Body of pancreas (tissue), 4 donors: ENCODE data around the gene BRINP3. TPM values are rescaled to one million over a fixed set of nuclear protein-coding genes. Genes with fewer than 3 reads are reported as not detected.

Experiments used
- ATAC-seq: fragments of 150-250 bp; one replicate; pipeline ENCODE4 v1.9.1; 2016
- DNase-seq, 4 donors: peaks; one replicate each; pipeline ENCODE4 v3.0.0-alpha.2; 2019
- H3K27ac ChIP-seq, 4 donors: fragments of 200-600 bp; sonication (generic); 1 replicate in 3 of 4; 2 replicates in 1 of 4; pipeline versions ENCODE4 v1.5.1 to v1.6.1; 2016 to 2019; ENCODE audit warnings: mild to moderate bottlenecking in 1 of 4, mixed read lengths in 1 of 4, moderate library complexity in 1 of 4
- H3K27me3 ChIP-seq, 2 donors: fragments of 200-600 bp; sonication (generic); one replicate each; pipeline ENCODE4 v1.6.0; 2016; ENCODE audit warnings: mild to moderate bottlenecking in 1 of 2
- H3K36me3 ChIP-seq, 2 donors: fragments of 200-600 bp; sonication (generic); replicated peaks in 1 of 2; 2 replicates each; pipeline ENCODE4 v1.5.1; 2016; ENCODE audit warnings: low read depth in 2 of 2; ENCODE audit not compliant: insufficient read depth in 1 of 2
- H3K4me1 ChIP-seq: fragments of 200-600 bp; sonication (generic); one replicate; pipeline ENCODE4 v1.6.0; 2016
- H3K4me3 ChIP-seq, 2 donors: fragments of 200-600 bp; sonication (generic); 1 replicate in 1 of 2; 2 replicates in 1 of 2; pipeline ENCODE4 v1.5.1; 2016 to 2019
- H3K9me3 ChIP-seq, 3 donors: fragments of 200-600 bp; sonication (generic); 1 replicate in 2 of 3; 2 replicates in 1 of 3; pipeline ENCODE4 v1.5.1; 2016
- POLR2A ChIP-seq, 3 donors: fragments of 450-650 bp; IDR thresholded peaks; one replicate each; pipeline ENCODE4 v1.6.1; 2016; ENCODE audit warnings: antibody characterized with exemption in 3 of 3, mild to moderate bottlenecking in 2 of 3
- WGBS, 2 donors: methylation state at CpG; one replicate each; pipeline ENCODE4 v1.1.5; 2017; 5-methylcytosine and 5-hydroxymethylcytosine counted together
- intact Hi-C: fragments of 100-400 bp; cut with DNase I; formaldehyde crosslinking; loops from one replicate; pipeline ENCODE4 v1.15.1; 2023
- total RNA-seq, 2 donors: library from RNA; depleted of rRNA; stranded (reverse); fragments of >200 nt; gene quantifications; one replicate each; pipeline ENCODE4 v1.1.0, GENCODE V29; 2016
- TF ChIP-seq, protein P1 (sequence below), 7 experiments: fragments of 450-650 bp in 4 of 7; fragments of 200-600 bp in 3 of 7; sonication (generic) in 3 of 7; IDR thresholded peaks; one replicate each; pipeline ENCODE4 v1.5.1; 2016 to 2019; ENCODE audit warnings: antibody characterized with exemption in 7 of 7

Gene BRINP3
- total RNA-seq, 2 donors from 2014 or later: not detected

GRCh38 chr1:190243056-190243455 is 234.6 kb downstream of the BRINP3 start:
- Histone ChIP-seq H3K27ac (no peak overlapping the region), H3K4me3 (no peak overlapping the region), H3K9me3 (no peaks in the 10 kb centered on the region), H3K36me3 (no peaks in the 10 kb centered on the region), H3K4me1 (no peaks in the 10 kb centered on the region), H3K27me3 (no peaks in the 10 kb centered on the region)
- DNase-seq (no peak), ATAC-seq (no peak)
- TF ChIP-seq POLR2A (IDR thresholded peaks at IDR 0.05): no peak
- TF ChIP-seq, protein P1, sequence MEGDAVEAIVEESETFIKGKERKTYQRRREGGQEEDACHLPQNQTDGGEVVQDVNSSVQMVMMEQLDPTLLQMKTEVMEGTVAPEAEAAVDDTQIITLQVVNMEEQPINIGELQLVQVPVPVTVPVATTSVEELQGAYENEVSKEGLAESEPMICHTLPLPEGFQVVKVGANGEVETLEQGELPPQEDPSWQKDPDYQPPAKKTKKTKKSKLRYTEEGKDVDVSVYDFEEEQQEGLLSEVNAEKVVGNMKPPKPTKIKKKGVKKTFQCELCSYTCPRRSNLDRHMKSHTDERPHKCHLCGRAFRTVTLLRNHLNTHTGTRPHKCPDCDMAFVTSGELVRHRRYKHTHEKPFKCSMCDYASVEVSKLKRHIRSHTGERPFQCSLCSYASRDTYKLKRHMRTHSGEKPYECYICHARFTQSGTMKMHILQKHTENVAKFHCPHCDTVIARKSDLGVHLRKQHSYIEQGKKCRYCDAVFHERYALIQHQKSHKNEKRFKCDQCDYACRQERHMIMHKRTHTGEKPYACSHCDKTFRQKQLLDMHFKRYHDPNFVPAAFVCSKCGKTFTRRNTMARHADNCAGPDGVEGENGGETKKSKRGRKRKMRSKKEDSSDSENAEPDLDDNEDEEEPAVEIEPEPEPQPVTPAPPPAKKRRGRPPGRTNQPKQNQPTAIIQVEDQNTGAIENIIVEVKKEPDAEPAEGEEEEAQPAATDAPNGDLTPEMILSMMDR (IDR thresholded peaks at IDR 0.05): no peak
- intact Hi-C loops: no loop called here

DNA sequence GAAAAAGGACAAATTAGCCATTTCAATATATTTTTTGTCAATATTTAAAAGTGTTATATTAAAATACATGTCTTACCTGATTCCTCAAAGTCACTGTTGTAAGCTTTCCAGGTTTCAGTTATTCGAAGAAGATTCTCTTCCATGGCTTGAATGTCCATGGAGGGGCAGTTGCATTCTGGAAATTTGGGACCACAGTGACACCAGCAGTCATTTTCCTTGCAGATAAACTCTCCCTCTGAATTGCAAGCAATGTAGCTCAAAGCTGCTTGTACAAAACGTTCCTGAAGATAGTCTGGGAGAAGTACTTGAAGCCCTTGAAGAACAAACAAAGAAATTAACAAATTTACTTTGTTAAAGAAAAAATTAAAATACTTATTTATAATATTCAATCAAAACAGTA is 251.7 kb downstream of the BRINP3 start:
- 36 to 53% methylated on average over 2 of the region's 2 CpGs for WGBS, 2 donors
- TF ChIP-seq, protein P1 (IDR thresholded peaks at IDR 0.05): no peak
- no peak for TF ChIP-seq POLR2A (IDR thresholded peaks at IDR 0.05)
- no peaks in the 10 kb centered on the region for H3K36me3 ChIP-seq
- ATAC-seq (no peak), DNase-seq (no peak)
- H3K27me3 ChIP-seq: no peaks in the 10 kb centered on the region
- no peak overlapping the region for H3K4me3 ChIP-seq
- no peaks in the 10 kb centered on the region for H3K4me1 ChIP-seq
- no peak overlapping the region for H3K27ac ChIP-seq
- intact Hi-C loops: no loop called here
- no peaks in the 10 kb centered on the region for H3K9me3 ChIP-seq

DNA sequence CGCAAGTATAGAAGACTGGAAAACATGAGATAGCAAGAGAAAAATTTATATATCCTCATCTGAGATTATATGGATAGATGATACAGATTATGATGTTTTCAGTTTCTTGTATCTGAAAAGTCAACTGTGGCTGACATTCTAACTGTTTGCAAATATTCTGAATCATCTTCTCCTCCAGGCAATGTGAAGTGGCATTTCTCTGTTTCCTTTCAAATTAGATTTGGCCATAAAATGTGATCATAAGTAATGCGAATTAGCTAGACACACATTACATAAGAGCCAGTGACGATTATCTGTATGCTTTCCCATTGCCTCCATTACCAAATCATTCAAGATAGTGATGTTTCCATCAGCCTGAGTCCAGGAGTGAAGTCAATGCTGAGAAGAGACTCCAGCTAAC is 265.2 kb downstream of the BRINP3 start:
- no peaks in the 10 kb centered on the region for H3K27me3 ChIP-seq
- H3K4me1 ChIP-seq: no peaks in the 10 kb centered on the region
- no peak for TF ChIP-seq POLR2A (IDR thresholded peaks at IDR 0.05)
- TF ChIP-seq, protein P1 (IDR thresholded peaks at IDR 0.05): no peak
- ATAC-seq (no peak), DNase-seq (no peak)
- no peak overlapping the region for H3K27ac ChIP-seq
- no peak overlapping the region for H3K4me3 ChIP-seq
- H3K9me3 ChIP-seq: no peaks in the 10 kb centered on the region
- 59 to 67% methylated on average over 3 of the region's 3 CpGs for WGBS, 2 donors
- intact Hi-C loops: no loop called here
- H3K36me3 ChIP-seq: no peaks in the 10 kb centered on the region

- intact Hi-C loops: no loop called here
- no peak for ATAC-seq
- WGBS, 2 donors: 70 to 84% methylated on average over 4 of the region's 4 CpGs
These were observed 269.9 kb downstream of the BRINP3 start for GRCh38 chr1:190207733-190208132.

DNA sequence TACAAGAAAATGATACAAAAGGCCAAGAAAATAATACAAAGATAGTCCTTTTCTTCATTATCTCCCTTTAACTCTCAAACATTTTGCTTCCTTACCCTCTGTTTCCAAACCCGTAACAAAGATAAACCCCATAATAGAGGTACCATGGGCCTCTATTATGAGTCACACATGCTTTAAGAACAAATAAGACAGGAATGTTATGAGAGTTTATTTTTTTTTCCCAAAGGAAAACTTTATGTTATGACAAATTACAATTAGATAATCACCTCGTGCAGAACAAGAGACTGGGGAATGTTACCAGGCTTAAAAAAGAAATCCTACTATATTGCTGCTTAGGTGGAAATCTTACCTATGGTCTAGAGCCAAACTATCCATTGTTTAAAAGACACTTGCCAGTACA is 272.0 kb downstream of the BRINP3 start:
- Histone ChIP-seq H3K36me3 (no peaks in the 10 kb centered on the region), H3K27me3 (no peaks in the 10 kb centered on the region), H3K4me1 (no peaks in the 10 kb centered on the region), H3K27ac (no peak overlapping the region), H3K4me3 (no peak overlapping the region), H3K9me3 (no peaks in the 10 kb centered on the region)
- TF ChIP-seq, protein P1 (IDR thresholded peaks at IDR 0.05): no peak
- WGBS, 2 donors: 49 to 51% methylated on average over 2 of the region's 2 CpGs
- no peak for ATAC-seq
- no peak for DNase-seq
- intact Hi-C loops: no loop called here

More at GRCh38 chr1:190207733-190208132, 269.9 kb downstream of the BRINP3 start:
- no peak overlapping the region for H3K27ac ChIP-seq
- H3K4me3 ChIP-seq: no peak overlapping the region
- H3K27me3 ChIP-seq: no peaks in the 10 kb centered on the region
- H3K9me3 ChIP-seq: no peaks in the 10 kb centered on the region
- H3K4me1 ChIP-seq: no peaks in the 10 kb centered on the region
- H3K36me3 ChIP-seq: no peaks in the 10 kb centered on the region
- no peak for DNase-seq
- TF ChIP-seq, protein P1 (IDR thresholded peaks at IDR 0.05): no peak
- TF ChIP-seq POLR2A (IDR thresholded peaks at IDR 0.05): no peak
